Measurements from ENCODE around the gene BIRC5. TPM values are rescaled to one million over a fixed set of nuclear protein-coding genes. Genes with fewer than 3 reads are reported as not detected.
A peak's percentile ranks its signal among the peaks of the same experiment; 100 is the strongest.

BIRC5 gene
- total and polyA plus RNA-seq, 9 donors, result 13.3 to 24.2 (median 19.2) TPM

- Histone ChIP-seq H3K27me3 (ENCODE audit: control insufficient read depth, insufficient read depth, low read length) (no peaks in the 10 kb centered on the region), H3K4me1 (ENCODE audit: control insufficient read depth, insufficient read depth, low read length) (peaks cover 43% of the 10 kb centered on the region), H3K9me3 (replicated peaks; ENCODE audit: control insufficient read depth, low read depth, low read length) (no peaks in the 10 kb centered on the region), H3K4me3 (ENCODE audit: low read length) (no peak overlapping the region), H3K36me3 (ENCODE audit: control insufficient read depth, insufficient read depth, low read length) (peaks cover 8% of the 10 kb centered on the region), H3K27ac (ENCODE audit: low read length) (no peak overlapping the region)
- WGBS (ENCODE audit: insufficient coverage), result 77% methylated on average over 2 of the region's 3 CpGs
- DNase-seq, result no peak
Measured at GRCh38 chr17:78223765-78224164, 9.7 kb downstream of the BIRC5 start.

GRCh38 chr17:78224231-78225087 lies 10.4 kb downstream of the BIRC5 start:
- H3K4me1 ChIP-seq (ENCODE audit: control insufficient read depth, insufficient read depth, low read length), result peaks cover 43% of the 10 kb centered on the region
- peaks cover 6% of the 10 kb centered on the region for H3K36me3 ChIP-seq (ENCODE audit: control insufficient read depth, insufficient read depth, low read length)
- no peak for DNase-seq
- 74% methylated on average over 21 of the region's 27 CpGs for WGBS (ENCODE audit: insufficient coverage)
- H3K27ac ChIP-seq (ENCODE audit: low read length), result peak overlapping the region; percentile 54
- H3K27me3 ChIP-seq (ENCODE audit: control insufficient read depth, insufficient read depth, low read length), result no peaks in the 10 kb centered on the region
- no peaks in the 10 kb centered on the region for H3K9me3 ChIP-seq (replicated peaks; ENCODE audit: control insufficient read depth, low read depth, low read length)
- no peak overlapping the region for H3K4me3 ChIP-seq (ENCODE audit: low read length)

- Histone ChIP-seq H3K4me3 (ENCODE audit: low read length) (no peak overlapping the region), H3K4me1 (ENCODE audit: control insufficient read depth, insufficient read depth, low read length) (peaks cover 43% of the 10 kb centered on the region), H3K9me3 (replicated peaks; ENCODE audit: control insufficient read depth, low read depth, low read length) (no peaks in the 10 kb centered on the region), H3K27me3 (ENCODE audit: control insufficient read depth, insufficient read depth, low read length) (peaks cover 6% of the 10 kb centered on the region), H3K27ac (ENCODE audit: low read length) (peak overlapping the region; percentile 54), H3K36me3 (ENCODE audit: control insufficient read depth, insufficient read depth, low read length) (peaks cover 6% of the 10 kb centered on the region)
- WGBS (ENCODE audit: insufficient coverage), result 95% methylated on average over 7 of the region's 16 CpGs
- no peak for DNase-seq
Measured at GRCh38 chr17:78225088-78225865, 11.2 kb downstream of the BIRC5 start.

- Histone ChIP-seq H3K27ac (ENCODE audit: low read length) (no peak overlapping the region), H3K4me1 (ENCODE audit: control insufficient read depth, insufficient read depth, low read length) (peaks cover 44% of the 10 kb centered on the region)
- DNase-seq, result no peak
Measured at GRCh38 chr17:78226055-78226758, 12.2 kb downstream of the BIRC5 start.

GRCh38 chr17:78226759-78227454 lies 12.9 kb downstream of the BIRC5 start:
- WGBS (ENCODE audit: insufficient coverage), result 66% methylated on average over 16 of the region's 20 CpGs
- peaks cover 49% of the 10 kb centered on the region for H3K4me1 ChIP-seq (ENCODE audit: control insufficient read depth, insufficient read depth, low read length)
- peaks cover 21% of the 10 kb centered on the region for H3K27me3 ChIP-seq (ENCODE audit: control insufficient read depth, insufficient read depth, low read length)
- H3K4me3 ChIP-seq (ENCODE audit: low read length), result no peak overlapping the region
- DNase-seq, result no peak
- H3K9me3 ChIP-seq (replicated peaks; ENCODE audit: control insufficient read depth, low read depth, low read length), result no peaks in the 10 kb centered on the region
- peaks cover 6% of the 10 kb centered on the region for H3K36me3 ChIP-seq (ENCODE audit: control insufficient read depth, insufficient read depth, low read length)
- peak overlapping the region; percentile 69 for H3K27ac ChIP-seq (ENCODE audit: low read length)

More at GRCh38 chr17:78226055-78226758, 12.2 kb downstream of the BIRC5 start:
- WGBS (ENCODE audit: insufficient coverage), result 57% methylated on average over 5 of the region's 12 CpGs
- Histone ChIP-seq H3K9me3 (replicated peaks; ENCODE audit: control insufficient read depth, low read depth, low read length) (no peaks in the 10 kb centered on the region), H3K4me3 (ENCODE audit: low read length) (no peak overlapping the region), H3K36me3 (ENCODE audit: control insufficient read depth, insufficient read depth, low read length) (peaks cover 6% of the 10 kb centered on the region), H3K27me3 (ENCODE audit: control insufficient read depth, insufficient read depth, low read length) (peaks cover 15% of the 10 kb centered on the region)

GRCh38 chr17:78227455-78227916 lies 13.4 kb downstream of the BIRC5 start:
- WGBS (ENCODE audit: insufficient coverage), result 69% methylated on average over 7 of the region's 10 CpGs
- peaks cover 55% of the 10 kb centered on the region for H3K4me1 ChIP-seq (ENCODE audit: control insufficient read depth, insufficient read depth, low read length)

GRCh38 chr17:78228176-78228575 lies 14.1 kb downstream of the BIRC5 start:
- Histone ChIP-seq H3K36me3 (ENCODE audit: control insufficient read depth, insufficient read depth, low read length) (peaks cover 6% of the 10 kb centered on the region), H3K4me3 (ENCODE audit: low read length) (no peak overlapping the region), H3K4me1 (ENCODE audit: control insufficient read depth, insufficient read depth, low read length) (peaks cover 56% of the 10 kb centered on the region), H3K27me3 (ENCODE audit: control insufficient read depth, insufficient read depth, low read length) (peaks cover 33% of the 10 kb centered on the region), H3K9me3 (replicated peaks; ENCODE audit: control insufficient read depth, low read depth, low read length) (no peaks in the 10 kb centered on the region), H3K27ac (ENCODE audit: low read length) (no peak overlapping the region)
- DNase-seq, result no peak
- WGBS (ENCODE audit: insufficient coverage), result 88% methylated on average over 2 of the region's 4 CpGs

More at GRCh38 chr17:78227455-78227916, 13.4 kb downstream of the BIRC5 start:
- Histone ChIP-seq H3K9me3 (replicated peaks; ENCODE audit: control insufficient read depth, low read depth, low read length) (no peaks in the 10 kb centered on the region), H3K36me3 (ENCODE audit: control insufficient read depth, insufficient read depth, low read length) (peaks cover 6% of the 10 kb centered on the region), H3K4me3 (ENCODE audit: low read length) (no peak overlapping the region), H3K27ac (ENCODE audit: low read length) (peak overlapping the region; percentile 69), H3K27me3 (ENCODE audit: control insufficient read depth, insufficient read depth, low read length) (peaks cover 26% of the 10 kb centered on the region)
- DNase-seq, result peak; percentile 67

GRCh38 chr17:78230252-78230962 lies 16.4 kb downstream of the BIRC5 start:
- Histone ChIP-seq H3K9me3 (replicated peaks; ENCODE audit: control insufficient read depth, low read depth, low read length) (no peaks in the 10 kb centered on the region), H3K4me1 (ENCODE audit: control insufficient read depth, insufficient read depth, low read length) (peaks cover 53% of the 10 kb centered on the region), H3K36me3 (ENCODE audit: control insufficient read depth, insufficient read depth, low read length) (no peaks in the 10 kb centered on the region), H3K4me3 (ENCODE audit: low read length) (no peak overlapping the region), H3K27me3 (ENCODE audit: control insufficient read depth, insufficient read depth, low read length) (peaks cover 37% of the 10 kb centered on the region), H3K27ac (ENCODE audit: low read length) (no peak overlapping the region)
- no peak for DNase-seq
- WGBS (ENCODE audit: insufficient coverage), result 20% methylated on average over 6 of the region's 13 CpGs

Measured in muscle of leg (tissue), 11 donors.